DOHH2 (cell line): ENCODE data around the gene MRPL43.

Source experiments
- CTCF ChIP-seq: fragments of 200-600 bp; sonication (generic); IDR thresholded peaks from one replicate; pipeline ENCODE4 v1.5.1; 2014; ENCODE audit warnings: antibody characterized with exemption, mild to moderate bottlenecking, low read depth, low read length; ENCODE audit not compliant: poor library complexity, severe bottlenecking
- EZH2phosphoT487 ChIP-seq: fragments of 200-600 bp; sonication (generic); IDR thresholded peaks from 2 replicates; pipeline ENCODE4 v1.6.1; 2017; ENCODE audit warnings: borderline replicate concordance, mild to moderate bottlenecking, antibody characterized with exemption, low read length, moderate library complexity, mixed read lengths

DNA sequence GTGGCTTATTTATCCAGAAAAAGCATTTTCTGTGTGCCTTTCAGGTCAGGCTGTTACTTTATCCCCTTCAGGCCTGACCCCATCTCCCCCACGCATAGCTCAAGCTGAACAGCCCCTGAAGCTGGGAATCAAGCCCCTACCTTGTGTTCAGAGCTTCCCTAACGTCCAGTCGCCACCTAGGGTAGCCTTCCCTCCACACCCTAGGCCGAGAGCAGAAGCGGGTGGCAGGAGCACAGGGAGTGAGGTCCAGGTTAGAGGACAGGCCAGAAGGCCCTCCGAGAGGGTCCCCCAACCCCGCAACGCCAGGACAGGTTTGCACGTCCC lies 18.5 kb downstream of the MRPL43 start:
- TF ChIP-seq CTCF: no peak
- TF ChIP-seq EZH2phosphoT487: no peak
